NCI-H748 (cell line): Measurements from ENCODE around the gene FNDC11.
"Not testable (repeated sequence)": the region's sequence is repeated elsewhere in the genome, so short reads cannot be mapped to it uniquely, and the experiment has no call there.

Experiments used
- DNase-seq: peaks from one replicate; lab custom pipeline; 2025; ENCODE audit not compliant: unreplicated experiment; lab: John Stamatoyannopoulos, UW

FNDC11 gene

DNA sequence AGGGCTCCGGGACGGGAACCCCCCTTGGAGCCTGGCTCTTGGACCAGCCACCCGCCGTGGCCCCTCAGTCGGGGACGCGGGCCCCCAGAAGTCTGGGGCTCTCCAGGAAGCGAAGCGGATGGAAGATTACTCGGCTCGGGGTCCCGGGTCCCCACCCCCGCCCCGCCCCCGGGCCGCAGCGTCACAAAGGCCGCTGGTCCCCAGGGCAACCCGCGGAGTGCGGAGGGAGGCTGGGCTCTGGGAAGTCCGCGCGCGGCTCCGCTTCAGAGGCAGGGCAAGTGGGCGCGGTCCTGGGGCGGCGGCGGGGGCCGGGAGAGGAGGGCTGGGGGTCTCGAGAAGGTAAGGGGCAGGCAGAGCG lies at the start of gene FNDC11:
TSS of gene FNDC11 (plus strand) at position 227 of the 358 bp plus-strand sequence. CDS start 1,505 bp downstream, outside the sequence.
- peak; percentile 70 for DNase-seq

GRCh38 chr20:63504642-63505041 lies 49.3 kb upstream of the FNDC11 start:
- no peak for DNase-seq

- DNase-seq, result no peak
Measured at GRCh38 chr20:63505281-63505680, 48.7 kb upstream of the FNDC11 start.

DNA sequence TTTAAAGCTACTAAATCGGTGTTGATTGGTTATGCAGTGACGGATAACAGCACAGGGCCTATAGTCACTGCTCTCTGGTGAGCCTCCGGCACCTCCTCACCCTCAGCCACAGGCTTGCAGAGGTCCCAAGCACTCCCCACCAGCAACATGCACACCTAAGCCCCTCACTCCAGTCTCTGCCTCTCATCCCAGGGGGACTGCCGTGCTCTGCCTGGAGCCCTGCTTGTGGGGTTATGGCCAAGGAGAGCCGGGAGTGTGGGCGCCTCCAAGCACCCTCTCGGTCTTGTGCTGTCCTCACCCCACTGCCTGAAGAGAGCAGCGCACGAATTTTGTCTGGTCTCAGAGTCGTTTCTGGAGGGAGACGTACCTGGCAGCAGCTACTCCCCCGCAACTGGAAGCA lies 48.2 kb upstream of the FNDC11 start:
- DNase-seq, result no peak

- no peak for DNase-seq
Measured at GRCh38 chr20:63507083-63507743, 46.7 kb upstream of the FNDC11 start.

DNA sequence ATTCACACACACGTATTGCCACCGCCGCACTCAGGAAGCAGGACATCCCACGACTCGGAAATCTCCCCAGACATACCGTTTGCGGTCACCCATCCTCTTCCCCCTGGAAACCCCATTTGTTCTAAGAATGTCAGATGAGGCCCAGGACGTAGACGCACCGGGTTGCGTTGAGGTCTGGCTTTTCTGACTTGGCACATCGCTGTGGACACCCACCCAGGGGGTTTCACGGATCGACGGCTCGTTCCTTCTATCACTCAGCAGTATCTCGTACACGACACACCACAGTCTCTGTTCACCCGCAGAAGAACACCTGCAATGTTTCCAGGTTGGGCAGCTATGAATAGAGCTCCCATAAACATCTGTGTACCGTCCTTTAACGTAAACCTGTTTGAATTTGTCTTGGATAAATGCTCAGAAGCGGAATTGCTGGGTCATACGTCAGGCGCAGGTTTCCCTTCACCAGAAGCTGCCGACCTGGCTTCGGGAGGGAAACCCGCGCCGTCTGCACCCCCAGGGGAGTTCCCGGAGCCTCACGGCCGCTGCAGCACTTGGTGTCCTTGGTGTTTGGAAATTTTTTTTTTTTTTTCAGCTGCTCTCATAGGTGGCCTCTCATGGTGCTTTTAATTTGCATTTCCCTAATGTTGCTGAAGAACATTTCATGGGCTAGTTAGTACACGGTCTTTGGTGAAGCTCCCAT lies 45.7 kb upstream of the FNDC11 start:
- no peak for DNase-seq

GRCh38 chr20:63509088-63509564 lies 44.8 kb upstream of the FNDC11 start:
- DNase-seq, result no peak

- DNase-seq, result no peak
Measured at GRCh38 chr20:63513207-63513606, 40.8 kb upstream of the FNDC11 start.

GRCh38 chr20:63514520-63514919 lies 39.4 kb upstream of the FNDC11 start:
- not testable (repeated sequence) for DNase-seq

DNA sequence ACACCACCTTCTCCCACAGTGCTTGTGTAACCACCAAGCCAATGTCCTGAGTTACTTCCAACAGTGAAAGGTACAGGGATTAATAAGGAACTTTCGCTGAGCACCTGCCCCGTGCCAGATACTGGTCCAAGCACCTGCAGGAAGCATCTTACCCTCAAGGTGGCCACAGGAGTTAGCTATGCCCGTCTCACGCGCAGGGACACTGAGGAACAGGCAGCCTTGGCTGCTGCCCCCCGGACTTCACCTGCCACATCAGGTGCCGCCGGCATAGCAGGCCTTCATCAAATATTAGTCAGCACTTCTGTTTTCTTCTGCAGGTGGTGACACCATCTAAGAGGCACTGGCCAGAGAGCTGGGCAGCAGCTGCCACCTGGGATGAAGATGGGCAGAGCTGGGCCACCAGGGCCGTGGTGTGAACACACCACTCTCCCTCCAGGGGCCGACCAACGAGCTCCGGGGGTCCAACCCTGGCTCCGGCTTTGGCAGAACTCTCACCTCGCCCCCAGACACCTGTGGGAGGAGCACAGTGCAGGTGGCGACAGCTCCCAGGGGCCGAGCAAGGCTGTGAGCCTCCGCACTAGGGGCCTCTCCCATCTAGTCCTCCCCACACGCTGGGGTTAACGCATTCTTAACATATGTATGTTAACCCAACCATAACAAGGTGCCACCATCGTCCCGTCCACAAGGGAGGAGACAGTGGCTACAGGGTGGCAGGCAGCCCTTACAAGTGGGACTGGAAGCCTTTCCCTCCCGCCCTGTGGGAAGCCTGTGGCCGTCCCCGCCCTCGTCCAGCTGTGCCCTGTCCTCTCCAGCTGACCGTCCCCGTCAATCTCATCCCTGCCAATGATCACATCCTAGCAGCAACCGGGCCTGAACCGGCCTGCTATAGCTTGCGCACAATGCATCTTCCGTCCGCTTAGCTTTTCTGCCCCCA lies 36.3 kb upstream of the FNDC11 start:
- no peak for DNase-seq

- no peak for DNase-seq
Measured at GRCh38 chr20:63518351-63518861, 35.6 kb upstream of the FNDC11 start.

- no peak for DNase-seq
Measured at GRCh38 chr20:63518946-63519667, 34.9 kb upstream of the FNDC11 start.

DNA sequence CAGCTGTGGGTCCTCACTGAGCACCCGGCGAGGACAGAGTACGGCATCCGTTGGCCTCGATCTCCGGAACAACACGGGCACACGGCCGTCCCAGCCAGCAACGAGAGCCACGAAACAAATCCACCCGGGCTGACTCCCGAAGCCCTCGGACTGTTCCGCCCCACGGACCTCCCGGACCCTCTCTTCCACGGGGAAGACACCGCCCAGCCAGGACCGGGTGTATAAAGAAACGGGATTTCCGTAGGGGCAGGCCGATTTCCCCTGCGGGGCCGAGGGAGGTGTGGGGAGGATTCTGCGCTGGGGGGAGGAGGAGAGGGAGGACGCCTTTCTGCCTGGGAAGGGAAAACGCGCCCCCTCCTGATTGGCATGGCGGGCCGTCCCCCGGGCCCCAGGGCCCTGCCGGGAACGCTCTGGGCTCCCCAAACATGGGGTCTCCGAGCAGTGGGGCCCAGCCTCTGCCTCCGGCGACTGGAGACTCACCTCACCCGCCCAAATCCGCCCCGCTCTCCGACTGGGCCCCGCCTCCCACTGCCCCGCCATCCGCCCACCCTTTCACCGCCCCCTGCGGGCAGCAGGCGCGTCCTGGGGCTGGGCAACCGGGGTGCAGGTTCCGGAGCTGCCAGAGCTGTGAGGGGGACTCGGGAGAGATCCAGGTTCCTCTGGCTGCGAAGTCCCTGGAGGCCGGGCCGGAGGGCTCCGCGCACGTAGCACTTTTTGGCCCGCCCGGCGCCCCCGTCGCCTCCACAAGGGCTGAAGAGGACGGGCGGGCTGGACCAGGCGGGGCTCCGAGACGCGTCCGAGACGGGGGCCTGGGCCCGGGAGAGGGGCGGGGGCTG lies 34.1 kb upstream of the FNDC11 start:
- peak; percentile 57 for DNase-seq

DNA sequence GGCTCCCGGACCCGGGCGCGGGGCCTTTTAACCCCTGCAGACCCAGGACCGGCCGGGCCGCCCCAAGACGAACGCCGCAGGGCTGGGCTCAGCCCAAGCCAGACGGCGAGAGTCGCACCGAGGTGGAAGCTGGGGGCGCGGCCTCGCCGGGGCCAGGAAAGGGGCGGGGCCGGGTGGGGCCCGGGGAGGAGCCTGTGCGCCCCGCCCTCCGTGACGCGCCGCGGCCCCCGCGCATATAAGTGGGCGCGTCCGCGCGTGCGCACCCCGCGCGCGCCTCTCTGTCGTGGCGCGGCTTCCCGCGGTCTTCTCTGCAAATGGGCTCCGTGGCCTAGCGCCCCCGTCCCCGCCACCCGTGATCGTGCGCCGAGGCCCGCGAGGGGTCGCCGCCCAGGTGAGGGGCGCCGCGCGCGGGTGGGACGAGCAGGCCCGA lies 33.4 kb upstream of the FNDC11 start, which contains the start of gene PPDPF:
TSS of gene PPDPF (plus strand) at position 262 of the 430 bp plus-strand sequence. CDS start 544 bp downstream, outside the sequence.
- peak; percentile 74 for DNase-seq

DNA sequence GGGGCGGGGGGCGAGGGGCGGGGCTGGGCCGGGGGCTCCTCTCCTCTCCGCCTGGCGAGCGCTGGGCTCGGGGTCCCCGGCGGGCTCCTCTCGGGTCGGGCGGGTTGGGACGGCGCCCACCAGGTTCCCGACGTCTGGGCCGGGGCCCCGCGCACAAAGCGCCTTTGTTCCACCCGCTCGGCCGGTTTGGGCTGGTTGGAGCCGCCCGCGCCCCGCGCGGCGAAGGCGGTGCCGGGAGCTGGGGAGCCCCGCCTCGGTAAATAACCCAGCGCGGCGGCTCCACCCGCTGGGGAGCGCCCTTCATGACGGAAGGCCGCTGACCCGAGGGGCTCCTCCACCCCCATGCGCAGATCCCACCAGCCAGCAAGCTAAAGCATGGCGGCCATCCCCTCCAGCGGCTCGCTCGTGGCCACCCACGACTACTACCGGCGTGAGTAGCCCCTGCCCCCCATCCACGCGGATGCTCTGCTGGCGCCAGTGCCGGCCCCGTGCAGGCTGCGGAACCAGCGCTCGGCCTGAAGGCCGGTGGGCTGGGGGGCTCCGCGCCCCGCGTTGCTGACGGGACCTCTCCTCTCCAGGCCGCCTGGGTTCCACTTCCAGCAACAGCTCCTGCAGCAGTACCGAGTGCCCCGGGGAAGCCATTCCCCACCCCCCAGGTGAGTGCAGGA lies 32.9 kb upstream of the FNDC11 start:
- DNase-seq, result peak; percentile 82

GRCh38 chr20:63521602-63522001 lies 32.4 kb upstream of the FNDC11 start:
- no peak for DNase-seq

GRCh38 chr20:63522091-63522868 lies 31.7 kb upstream of the FNDC11 start:
- no peak for DNase-seq

DNA sequence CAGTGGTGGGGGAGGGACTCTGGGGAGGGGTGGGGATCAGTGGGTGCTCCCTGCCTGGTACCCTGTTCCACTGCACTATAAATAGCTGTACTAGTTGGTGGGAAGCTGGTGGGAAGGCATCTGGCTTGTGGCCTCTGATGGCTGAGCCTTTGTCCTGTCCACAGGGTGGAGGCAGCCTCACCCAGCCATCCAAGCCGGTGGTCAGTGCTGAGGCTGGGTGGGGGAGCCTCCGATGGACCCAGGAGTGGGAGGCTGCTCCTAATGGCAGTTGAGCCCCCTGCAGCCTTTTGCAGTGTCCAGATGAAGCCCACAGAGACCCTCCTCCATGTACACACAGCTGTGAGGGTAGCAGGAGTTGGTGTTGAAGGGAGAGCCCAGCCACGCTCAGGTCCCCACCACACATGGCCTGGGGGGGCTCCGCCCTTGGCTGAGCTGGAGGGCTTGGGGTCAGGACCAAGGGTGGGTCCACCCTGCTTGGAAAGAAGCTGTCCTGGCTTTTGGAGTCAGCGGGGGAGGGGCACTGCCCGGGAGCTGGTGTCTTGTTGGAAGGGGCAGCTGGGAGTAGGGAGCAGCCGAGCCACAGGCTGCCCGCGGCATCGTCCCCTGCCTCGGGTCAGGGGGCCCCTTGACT lies 30.9 kb upstream of the FNDC11 start:
- no peak for DNase-seq
